HCT116 (cell line): ENCODE results near the gene SCNN1B. TPM values are rescaled to one million over a fixed set of nuclear protein-coding genes. Genes with fewer than 3 reads are reported as not detected.

Experiments used
- ATAC-seq: fragments of 200-7000 bp; cut with Tn5 transposase; 2 replicates; pipeline ENCODE4 v1.9.1; 2020; ENCODE audit warnings: mild to moderate bottlenecking, moderate library complexity
- BruUV-seq: library from RNA; stranded (reverse); fragments of 400-500 nt; replicated peaks from 2 replicates; lab custom pipeline; 2021; lab: Mats Ljungman, UMichigan
- CTCF ChIA-PET: fragments of 300-600 bp; sonication (Branson Sonifier 250); formaldehyde crosslinking; loops from one replicate; lab custom pipeline; 2021; ENCODE audit warnings: antibody characterized with exemption; lab: Charles Lee
- POLR2A ChIA-PET: fragments of 300-600, 350-600 bp; sonication (Branson Sonifier 250); formaldehyde crosslinking; loops from one replicate; lab custom pipeline; 2021; ENCODE audit warnings: antibody characterized with exemption; lab: Charles Lee
- RAD21 ChIA-PET, 2 experiments: fragments of 300-600 bp; sonication (Branson Sonifier 250); formaldehyde crosslinking; loops; one replicate each; lab custom pipeline; 2023; ENCODE audit warnings: low total read pairs in 2 of 2; ENCODE audit not compliant: uncharacterized antibody in 2 of 2, unreplicated experiment in 2 of 2, low non-redundant PET in 1 of 2; lab: Charles Lee
- DNase-seq: peaks from one replicate; pipeline ENCODE4 v3.0.0-alpha.2; 2010; ENCODE audit warnings: low read depth, low spot score
- H2AFZ ChIP-seq: fragments of 200-600 bp; shearing (Covaris generic), sonication (generic); 2 replicates; pipeline ENCODE4 v1.6.1; 2017; ENCODE audit warnings: low read depth, mixed run types, mixed read lengths, antibody characterized with exemption, low read length; ENCODE audit not compliant: poor library complexity, severe bottlenecking
- H3K27ac ChIP-seq: 2 replicates; pipeline ENCODE4 v1.5.1; 2012; ENCODE audit warnings: low read depth, low read length
- H3K27me3 ChIP-seq: fragments of 200-600 bp; sonication (generic); 2 replicates; pipeline ENCODE4 v1.6.1; 2016; ENCODE audit warnings: mixed run types, low read length, mixed read lengths; ENCODE audit not compliant: insufficient read depth
- H3K36me3 ChIP-seq, 2 experiments: fragments of 200-500 bp in 1 of 2; fragments of 200-600 bp in 1 of 2; sonication (Bioruptor generic) in 1 of 2; sonication (generic) in 1 of 2; 2 replicates each; pipeline versions ENCODE4 v1.5.1 to v1.6.1; 2014 to 2016; ENCODE audit warnings: low read length in 2 of 2, inconsistent platforms in 1 of 2, mixed read lengths in 1 of 2, mixed run types in 1 of 2; ENCODE audit not compliant: insufficient read depth in 2 of 2, control insufficient read depth in 1 of 2
- H3K4me1 ChIP-seq, 2 experiments: fragments of 200-600 bp in 1 of 2; sonication (generic) in 1 of 2; 2 replicates each; pipeline versions ENCODE4 v1.5.1 to v1.6.1; 2012 to 2017; ENCODE audit warnings: low read length in 2 of 2, inconsistent platforms in 1 of 2, mild to moderate bottlenecking in 1 of 2, mixed read lengths in 1 of 2, mixed run types in 1 of 2, moderate library complexity in 1 of 2; ENCODE audit not compliant: insufficient read depth in 2 of 2, control insufficient read depth in 1 of 2
- H3K4me2 ChIP-seq: fragments of 200-600 bp; sonication (generic); 2 replicates; pipeline ENCODE4 v1.6.1; 2017; ENCODE audit warnings: mixed run types, low read length, mixed read lengths
- H3K4me3 ChIP-seq, 2 experiments: fragments of 200-600 bp in 1 of 2; sonication (generic) in 1 of 2; replicated peaks in 1 of 2; 2 replicates each; pipeline ENCODE4 v1.5.1; 2011 to 2016; ENCODE audit warnings: low read length in 2 of 2, control low read depth in 1 of 2, low read depth in 1 of 2, mild to moderate bottlenecking in 1 of 2, mixed read lengths in 1 of 2, mixed run types in 1 of 2
- H3K79me2 ChIP-seq: fragments of 200-600 bp; sonication (generic); 2 replicates; pipeline ENCODE4 v1.6.1; 2017; ENCODE audit warnings: mild to moderate bottlenecking, mixed run types, low read length, moderate library complexity, mixed read lengths; ENCODE audit not compliant: insufficient read depth
- H3K9ac ChIP-seq: fragments of 200-600 bp; sonication (generic); 2 replicates; pipeline ENCODE4 v1.6.1; 2016; ENCODE audit warnings: low read length, mixed read lengths
- H3K9me2 ChIP-seq: fragments of 200-600 bp; sonication (generic), shearing (Covaris generic); 2 replicates; pipeline ENCODE4 v1.6.1; 2017; ENCODE audit warnings: mixed run types, mild to moderate bottlenecking, moderate library complexity; ENCODE audit not compliant: insufficient read depth
- H3K9me3 ChIP-seq, 2 experiments: fragments of 200-500 bp in 1 of 2; fragments of 200-600 bp in 1 of 2; sonication (Bioruptor generic) in 1 of 2; sonication (generic) in 1 of 2; 2 replicates each; pipeline ENCODE4 v1.6.1; 2014 to 2017; ENCODE audit warnings: low read length in 2 of 2, mixed read lengths in 2 of 2, inconsistent platforms in 1 of 2, low read depth in 1 of 2, mild to moderate bottlenecking in 1 of 2, mixed run types in 1 of 2, moderate library complexity in 1 of 2; ENCODE audit not compliant: control insufficient read depth in 1 of 2, insufficient read depth in 1 of 2
- H4K20me1 ChIP-seq: fragments of 200-600 bp; sonication (generic), shearing (Covaris generic); 2 replicates; pipeline ENCODE4 v1.6.1; 2017; ENCODE audit warnings: mixed run types, mild to moderate bottlenecking, moderate library complexity; ENCODE audit not compliant: insufficient read depth
- CTCF ChIP-seq, 3 experiments: fragments of 200-600 bp in 1 of 3; sonication (generic) in 1 of 3; IDR thresholded peaks in 2 of 3; conservative IDR thresholded peaks in 1 of 3; 2 replicates each; pipeline ENCODE4 v1.5.1; 2012 to 2017; ENCODE audit warnings: low read depth in 2 of 3, low read length in 2 of 3, antibody characterized with exemption in 1 of 3, borderline replicate concordance in 1 of 3, control low read depth in 1 of 3, mild to moderate bottlenecking in 1 of 3, mixed read lengths in 1 of 3, mixed run types in 1 of 3, moderate library complexity in 1 of 3; ENCODE audit not compliant: insufficient read depth in 1 of 3
- RAD21 ChIP-seq: IDR thresholded peaks from 2 replicates; pipeline ENCODE4 v1.6.1; 2012; ENCODE audit warnings: low read depth, mild to moderate bottlenecking
- REST ChIP-seq: IDR thresholded peaks from 2 replicates; pipeline ENCODE4 v1.6.1; 2012; ENCODE audit warnings: low read depth
- SP1 ChIP-seq: IDR thresholded peaks from 2 replicates; pipeline ENCODE4 v1.6.1; 2012; ENCODE audit warnings: low read depth
- intact Hi-C: fragments of 100-400 bp; cut with micrococcal nuclease; formaldehyde crosslinking; loops from 2 replicates; pipeline ENCODE4 v1.10.0; 2022
- total RNA-seq: library from RNA; stranded (reverse); gene quantifications from one replicate; pipeline ENCODE4 v1.2.1, GENCODE V29; 2021; ENCODE audit not compliant: unreplicated experiment

SCNN1B gene
- total RNA-seq, 1 experiment from 2014 or later: 0.37 TPM

- Histone ChIP-seq H2AFZ (no peak overlapping the region), H3K9ac (no peak overlapping the region), H3K4me2 (no peak overlapping the region), H3K36me3 (no peaks in the 10 kb centered on the region), H3K79me2 (no peaks in the 10 kb centered on the region), H3K4me1 (no peaks in the 10 kb centered on the region), H3K27me3 (no peaks in the 10 kb centered on the region), H3K27ac (no peak overlapping the region), H3K9me3 (no peaks in the 10 kb centered on the region), H3K4me3 (no peak overlapping the region), H3K9me2 (no peaks in the 10 kb centered on the region), H4K20me1 (no peaks in the 10 kb centered on the region)
- CTCF ChIA-PET: no interaction called here
- ATAC-seq (no peak), DNase-seq (no peak)
- POLR2A ChIA-PET: no interaction called here
- TF ChIP-seq SP1 (no peak), CTCF (IDR thresholded peaks at IDR 0.05 in 2 of 3, conservative IDR thresholded peaks at IDR 0.05 in 1 of 3; ENCODE audit: borderline replicate concordance in 1 of 3, insufficient read depth in 1 of 3, low read depth in 2 of 3, low read length in 2 of 3) (no peak), REST (no peak), RAD21 (no peak)
- BruUV-seq: no TSS peak
- intact Hi-C loops: no loop called here
- RAD21 ChIA-PET: no interaction called here
Measured at GRCh38 chr16:23316232-23316631, 14.1 kb downstream of the SCNN1B start.
